Neural progenitor cell (in vitro differentiated cells): ENCODE data around the gene RTKN2.

Experiments
- EZH2 ChIP-seq: fragments of 200-600 bp; sonication (generic); IDR thresholded peaks from 2 replicates; pipeline ENCODE4 v1.6.1; 2017; ENCODE audit warnings: antibody characterized with exemption, mild to moderate bottlenecking, moderate library complexity
- EZH2phosphoT487 ChIP-seq: fragments of 200-600 bp; sonication (generic); IDR thresholded peaks from 2 replicates; pipeline ENCODE4 v1.6.1; 2017; ENCODE audit warnings: antibody characterized with exemption
- TF ChIP-seq, protein P1 (sequence below): fragments of 200-600 bp; sonication (generic); IDR thresholded peaks from 2 replicates; pipeline ENCODE4 v1.5.1; 2017; ENCODE audit warnings: antibody characterized with exemption, mild to moderate bottlenecking

DNA sequence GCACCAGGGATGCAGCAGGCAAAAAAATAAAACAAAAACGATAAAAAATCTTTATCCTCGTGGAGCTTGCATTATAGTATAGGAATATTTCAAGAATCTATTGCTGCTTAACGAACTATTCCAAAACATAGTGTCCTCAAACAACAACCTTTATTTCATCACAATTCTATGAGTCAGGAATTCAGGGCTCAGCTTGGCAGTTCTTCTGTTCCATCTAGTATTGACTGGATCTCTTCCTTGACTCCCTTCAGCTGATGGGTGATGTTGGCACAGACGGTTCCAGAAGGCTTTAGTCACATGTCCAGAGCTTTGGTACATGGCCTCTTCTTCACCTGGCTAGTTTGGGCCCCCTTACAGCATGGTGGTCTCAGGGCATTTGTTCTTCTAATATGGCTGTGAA is 88.0 kb downstream of the RTKN2 start:
- TF ChIP-seq EZH2: no peak
- TF ChIP-seq EZH2phosphoT487: no peak
- TF ChIP-seq, protein P1, sequence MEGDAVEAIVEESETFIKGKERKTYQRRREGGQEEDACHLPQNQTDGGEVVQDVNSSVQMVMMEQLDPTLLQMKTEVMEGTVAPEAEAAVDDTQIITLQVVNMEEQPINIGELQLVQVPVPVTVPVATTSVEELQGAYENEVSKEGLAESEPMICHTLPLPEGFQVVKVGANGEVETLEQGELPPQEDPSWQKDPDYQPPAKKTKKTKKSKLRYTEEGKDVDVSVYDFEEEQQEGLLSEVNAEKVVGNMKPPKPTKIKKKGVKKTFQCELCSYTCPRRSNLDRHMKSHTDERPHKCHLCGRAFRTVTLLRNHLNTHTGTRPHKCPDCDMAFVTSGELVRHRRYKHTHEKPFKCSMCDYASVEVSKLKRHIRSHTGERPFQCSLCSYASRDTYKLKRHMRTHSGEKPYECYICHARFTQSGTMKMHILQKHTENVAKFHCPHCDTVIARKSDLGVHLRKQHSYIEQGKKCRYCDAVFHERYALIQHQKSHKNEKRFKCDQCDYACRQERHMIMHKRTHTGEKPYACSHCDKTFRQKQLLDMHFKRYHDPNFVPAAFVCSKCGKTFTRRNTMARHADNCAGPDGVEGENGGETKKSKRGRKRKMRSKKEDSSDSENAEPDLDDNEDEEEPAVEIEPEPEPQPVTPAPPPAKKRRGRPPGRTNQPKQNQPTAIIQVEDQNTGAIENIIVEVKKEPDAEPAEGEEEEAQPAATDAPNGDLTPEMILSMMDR: no peak
